HK-2 (cell line): Measurements from ENCODE around the gene SORCS2.

ENCODE experiments used
- DNase-seq: peaks from one replicate; pipeline ENCODE4 v3.0.0-alpha.2; 2018; ENCODE audit not compliant: unreplicated experiment

Gene SORCS2

DNA sequence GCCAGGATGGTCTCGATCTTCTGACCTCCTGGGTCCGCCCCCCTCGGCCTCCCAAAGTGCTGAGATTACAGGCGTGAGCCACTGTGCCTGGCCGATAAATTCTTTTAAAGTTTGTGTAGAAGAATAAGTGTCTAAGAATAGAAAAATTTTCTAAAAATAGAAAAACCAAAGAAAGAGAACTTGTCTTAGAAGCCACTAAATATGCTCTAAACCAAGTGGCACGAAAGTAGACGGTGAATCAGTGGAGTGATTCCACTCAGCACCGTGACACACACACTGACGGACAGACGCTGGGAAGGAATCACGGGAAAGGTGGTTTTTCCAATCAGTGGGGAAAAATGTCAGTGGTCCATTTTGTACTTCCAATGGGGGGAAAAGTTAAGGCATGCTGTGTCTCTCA is 315.0 kb downstream of the SORCS2 start:
- DNase-seq: no peak

DNA sequence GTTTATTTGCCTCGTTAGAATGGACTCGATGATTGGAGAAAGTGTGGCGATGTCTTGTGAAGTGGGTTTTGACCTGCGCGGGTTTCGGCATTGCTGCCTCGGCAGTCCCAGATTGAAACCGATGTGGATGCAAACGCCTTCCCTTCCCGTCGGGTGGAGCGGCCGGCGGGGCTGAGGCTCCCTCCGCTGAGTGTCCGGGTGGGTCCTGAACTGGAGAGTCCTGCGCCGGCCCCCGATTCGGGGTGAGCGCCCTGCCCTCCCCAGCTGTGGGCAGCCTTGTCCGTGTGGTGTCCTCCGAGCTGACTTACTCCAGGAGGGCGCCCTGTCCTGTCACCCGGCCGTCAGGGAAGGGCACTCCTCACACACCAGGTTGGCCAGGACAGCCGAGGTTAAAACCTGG is 317.7 kb downstream of the SORCS2 start:
- no peak for DNase-seq

DNA sequence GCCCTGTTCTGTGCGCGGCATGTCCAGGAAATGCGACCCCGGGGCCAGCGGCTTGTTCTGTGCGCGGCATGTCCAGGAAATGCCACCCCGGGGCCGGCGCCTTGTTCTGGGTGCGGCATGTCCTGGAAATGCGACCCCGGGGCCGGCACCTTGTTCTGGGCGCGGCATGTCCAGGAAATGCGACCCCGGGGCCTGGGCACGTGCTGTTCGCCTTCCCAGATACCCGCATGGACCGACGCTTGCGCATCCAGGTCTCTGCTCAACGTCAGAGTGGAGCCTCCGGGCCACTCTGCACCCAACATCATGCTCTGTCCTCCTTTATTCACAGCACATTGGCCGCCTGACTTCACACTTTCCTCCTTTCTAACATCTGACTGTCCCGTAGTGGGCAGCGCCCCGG is 318.2 kb downstream of the SORCS2 start:
- DNase-seq: no peak

DNA sequence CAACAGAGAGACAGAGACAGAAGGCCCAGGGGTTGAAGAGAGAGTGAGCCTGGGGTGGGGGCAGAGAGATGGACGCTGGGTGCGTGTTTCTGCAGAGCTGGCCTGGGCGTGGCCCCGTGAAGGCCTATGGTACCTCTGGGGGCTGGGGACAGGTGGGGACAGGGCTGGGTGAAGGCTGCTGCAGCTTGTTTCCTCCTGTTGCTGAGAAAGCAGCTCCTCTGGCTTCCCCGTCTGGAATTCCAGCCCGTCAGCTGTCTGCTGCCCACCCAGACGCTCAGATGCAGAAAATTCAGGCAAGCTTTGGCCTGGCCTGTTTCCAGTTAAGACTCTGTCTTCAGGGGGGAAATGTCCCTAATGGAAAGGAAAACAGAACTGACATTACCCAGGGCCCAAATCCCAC is 319.2 kb downstream of the SORCS2 start:
- DNase-seq: no peak

DNA sequence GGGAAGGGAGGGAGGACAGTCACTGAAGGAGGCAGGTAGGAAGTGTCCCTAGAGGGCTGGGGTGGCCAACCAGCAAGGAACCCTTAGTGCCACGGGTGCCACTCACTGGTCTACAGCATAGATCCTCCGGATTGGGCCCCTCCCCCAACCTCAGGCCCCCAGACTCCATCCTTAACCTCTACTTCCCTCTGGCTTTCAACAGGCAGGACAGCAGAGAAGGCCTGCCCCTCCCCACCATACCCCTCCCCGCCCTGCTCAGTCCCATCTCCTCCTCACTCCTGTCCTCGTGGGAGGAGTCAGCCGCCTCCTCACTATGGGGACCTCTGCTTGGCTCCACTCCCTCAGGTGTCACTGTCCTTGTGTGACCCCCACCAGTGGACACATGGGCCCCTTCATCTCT is 320.1 kb downstream of the SORCS2 start:
- no peak for DNase-seq

DNA sequence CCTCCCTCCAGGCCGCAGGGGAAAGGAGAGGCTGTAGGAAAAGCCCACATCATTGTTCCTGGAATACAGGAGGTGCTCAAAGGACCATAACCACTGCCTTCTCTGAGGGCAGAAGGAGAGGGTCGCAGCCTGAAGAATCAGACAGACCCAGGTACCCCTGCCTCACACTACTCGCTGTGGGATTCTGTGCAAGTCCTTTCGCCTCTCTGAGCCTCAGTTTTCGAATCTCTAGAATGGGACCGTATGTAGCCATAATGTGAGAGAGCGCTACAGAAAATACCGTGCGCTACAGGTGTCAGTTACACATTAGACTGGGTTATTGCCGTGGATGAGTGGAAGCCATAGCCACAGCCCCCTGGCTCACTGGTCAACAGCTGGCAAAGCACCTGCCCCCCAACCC is 320.6 kb downstream of the SORCS2 start:
- DNase-seq: no peak

DNA sequence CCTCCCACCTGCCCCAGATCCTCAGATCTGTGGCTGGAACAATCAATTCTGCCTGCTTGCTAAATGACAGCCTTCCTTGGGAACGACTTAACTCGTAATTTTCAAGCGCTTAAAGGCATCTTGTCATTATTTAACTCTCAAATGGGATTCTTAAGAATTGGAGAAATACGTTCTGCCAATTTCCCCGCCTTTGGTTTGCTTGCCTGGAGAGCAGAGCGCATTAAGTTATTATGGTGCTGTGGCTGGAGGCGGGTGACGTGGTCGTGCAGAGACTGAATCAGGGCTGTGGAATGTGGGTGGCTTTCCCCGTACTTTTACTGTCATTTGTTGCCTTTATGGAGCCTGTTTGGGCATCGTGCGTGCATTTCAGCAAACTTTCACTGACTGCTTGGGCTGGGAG is 321.3 kb downstream of the SORCS2 start:
- DNase-seq: peak; percentile 28

DNA sequence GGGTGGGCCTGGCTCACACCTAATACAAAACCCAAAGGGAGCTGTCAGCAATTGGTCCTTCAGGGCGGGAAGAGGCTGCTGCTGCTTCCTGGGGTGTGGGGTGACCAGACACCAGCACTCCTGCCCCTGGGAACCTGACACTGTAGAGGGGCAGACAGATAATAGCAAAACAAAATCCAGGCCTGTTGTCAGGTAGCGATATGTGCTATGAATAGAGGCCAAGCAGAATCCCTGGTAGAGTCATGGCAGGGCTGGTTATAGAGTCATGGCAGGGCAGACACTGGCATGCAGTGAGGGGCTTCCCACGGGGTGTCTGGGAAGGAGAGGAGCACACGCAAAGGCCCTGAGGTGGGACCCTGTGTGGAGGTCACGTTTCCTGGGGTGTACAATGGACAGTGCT is 321.9 kb downstream of the SORCS2 start:
- no peak for DNase-seq

DNA sequence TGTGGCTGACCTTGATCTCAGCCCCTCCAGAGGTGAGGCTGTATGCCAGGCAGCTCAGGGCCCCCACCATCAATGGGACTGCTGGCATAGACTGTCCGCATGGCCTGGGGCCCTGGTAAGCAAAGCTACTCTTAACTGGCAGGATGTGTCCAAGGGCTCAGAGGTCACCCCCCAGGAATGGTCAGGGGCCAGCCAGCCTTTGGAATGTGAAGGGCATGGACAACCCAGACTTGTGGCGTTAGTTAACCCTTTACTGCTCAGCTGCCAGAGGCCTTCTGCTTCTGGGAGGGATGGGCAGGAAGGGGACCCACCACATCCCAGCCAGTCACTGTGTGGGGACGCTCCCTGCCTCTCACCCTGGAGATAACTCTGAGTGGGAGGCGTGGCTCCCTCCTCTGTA is 322.5 kb downstream of the SORCS2 start:
- no peak for DNase-seq

DNA sequence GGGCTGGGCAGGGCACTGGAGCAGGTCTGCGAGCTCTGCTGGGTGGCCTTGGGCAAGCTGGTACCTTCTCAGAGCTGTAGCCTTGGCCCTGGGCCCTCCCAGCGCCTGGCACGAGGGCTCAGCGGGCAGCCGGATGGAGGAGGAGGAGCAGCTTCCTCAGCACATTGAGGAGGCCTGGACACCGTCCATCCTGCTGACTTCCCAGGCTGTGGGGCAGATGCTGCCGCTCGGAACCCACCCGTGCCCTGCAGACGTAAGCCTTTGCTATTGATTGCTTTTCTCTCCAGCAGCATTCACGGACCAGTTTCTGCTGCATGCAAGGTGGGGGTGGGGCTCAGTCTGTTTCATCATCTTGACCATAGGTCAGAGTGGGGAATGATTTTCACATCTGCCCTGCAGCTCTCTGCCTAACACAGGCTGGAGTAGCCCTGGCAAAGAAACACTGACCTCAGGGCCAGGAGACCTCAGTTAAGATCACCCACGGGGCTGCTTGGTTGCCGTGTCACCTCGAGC is 323.1 kb downstream of the SORCS2 start:
- no peak for DNase-seq

DNA sequence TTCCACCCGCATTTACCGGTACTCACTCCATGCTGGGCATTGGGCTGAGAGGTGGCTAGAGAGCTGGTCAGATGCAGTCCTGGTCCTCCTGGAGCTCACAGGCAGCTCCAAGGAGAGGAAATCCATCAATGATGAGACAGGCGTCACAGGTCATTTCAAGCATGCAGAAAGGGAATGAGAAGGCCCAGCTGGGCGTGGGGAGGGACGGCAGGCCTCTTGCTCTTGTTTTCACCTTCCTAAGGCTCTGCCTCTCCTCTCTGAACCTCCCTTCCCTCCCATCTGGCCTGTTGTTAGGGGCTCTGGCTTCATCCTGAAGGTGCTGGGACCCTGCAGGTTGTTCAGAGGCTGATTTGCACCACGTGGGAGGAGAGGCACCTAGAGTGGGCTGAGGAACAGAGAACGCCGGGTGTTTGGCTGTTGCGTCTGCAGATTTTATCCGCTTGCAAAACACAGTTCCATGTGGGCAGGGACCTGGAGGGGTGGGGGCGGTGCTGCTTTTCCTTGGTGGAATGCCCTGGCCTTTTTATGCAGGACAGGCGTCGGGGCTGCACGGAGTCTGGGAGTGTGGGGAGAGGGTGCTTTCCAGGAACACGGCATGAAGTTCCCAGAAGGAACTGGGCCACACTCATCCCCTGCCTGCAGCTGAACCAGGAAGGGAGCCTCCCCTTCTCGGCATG is 323.9 kb downstream of the SORCS2 start:
- DNase-seq: no peak

DNA sequence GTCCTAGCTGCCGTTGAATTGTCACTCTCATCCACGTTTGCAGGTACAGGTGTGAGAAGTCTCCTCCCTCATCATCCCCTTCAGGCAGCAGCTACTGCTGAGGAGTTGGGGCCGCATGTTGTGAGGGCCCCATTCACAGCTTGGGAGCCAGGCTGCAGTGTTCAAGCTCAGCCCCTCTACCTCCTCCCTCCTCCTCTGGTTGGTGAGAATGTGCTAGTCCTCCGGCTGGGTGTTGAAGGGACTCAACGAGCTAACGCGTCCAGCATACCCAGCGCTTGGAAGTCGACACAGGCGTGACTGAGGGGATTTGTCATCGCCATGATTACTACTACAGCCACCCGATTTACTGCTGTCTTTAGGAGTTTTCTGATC is 324.4 kb downstream of the SORCS2 start:
- no peak for DNase-seq

DNA sequence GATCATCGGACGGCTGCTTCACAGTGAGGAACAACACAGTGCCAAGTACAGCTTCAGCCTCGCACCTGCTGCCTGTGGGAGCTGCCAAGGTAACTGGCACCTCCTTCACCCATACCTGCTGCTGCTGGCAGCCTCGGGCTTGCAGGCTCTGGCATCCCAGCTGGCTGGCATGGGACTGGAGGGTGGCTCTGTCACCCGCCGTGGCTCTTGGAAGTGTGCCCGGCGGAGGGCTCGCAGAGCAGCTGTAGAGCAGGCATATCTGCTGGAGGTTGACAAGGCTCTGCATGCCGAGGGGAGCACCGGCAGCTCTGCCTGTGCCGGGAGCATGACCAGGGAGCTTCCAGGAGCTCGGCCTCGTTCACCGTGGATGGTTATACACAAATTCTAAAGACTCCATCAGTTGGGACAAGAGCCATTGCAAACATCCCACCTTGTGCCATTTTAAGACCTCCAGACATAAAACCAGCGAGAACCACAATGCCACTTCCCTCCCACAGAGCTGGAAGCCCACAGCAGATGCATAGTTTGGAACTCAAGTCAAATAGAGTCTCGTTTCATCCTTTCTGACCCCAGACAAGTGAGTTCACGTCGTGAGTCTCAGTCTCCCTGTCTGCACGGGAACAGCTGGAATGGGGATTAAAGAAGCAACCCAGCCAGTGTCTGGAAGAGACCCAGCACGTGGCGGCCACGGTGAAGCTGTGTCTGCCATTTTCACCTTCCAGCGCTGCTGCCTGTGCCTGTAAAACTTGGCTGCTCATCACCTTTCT is 326.7 kb downstream of the SORCS2 start:
- DNase-seq: no peak

DNA sequence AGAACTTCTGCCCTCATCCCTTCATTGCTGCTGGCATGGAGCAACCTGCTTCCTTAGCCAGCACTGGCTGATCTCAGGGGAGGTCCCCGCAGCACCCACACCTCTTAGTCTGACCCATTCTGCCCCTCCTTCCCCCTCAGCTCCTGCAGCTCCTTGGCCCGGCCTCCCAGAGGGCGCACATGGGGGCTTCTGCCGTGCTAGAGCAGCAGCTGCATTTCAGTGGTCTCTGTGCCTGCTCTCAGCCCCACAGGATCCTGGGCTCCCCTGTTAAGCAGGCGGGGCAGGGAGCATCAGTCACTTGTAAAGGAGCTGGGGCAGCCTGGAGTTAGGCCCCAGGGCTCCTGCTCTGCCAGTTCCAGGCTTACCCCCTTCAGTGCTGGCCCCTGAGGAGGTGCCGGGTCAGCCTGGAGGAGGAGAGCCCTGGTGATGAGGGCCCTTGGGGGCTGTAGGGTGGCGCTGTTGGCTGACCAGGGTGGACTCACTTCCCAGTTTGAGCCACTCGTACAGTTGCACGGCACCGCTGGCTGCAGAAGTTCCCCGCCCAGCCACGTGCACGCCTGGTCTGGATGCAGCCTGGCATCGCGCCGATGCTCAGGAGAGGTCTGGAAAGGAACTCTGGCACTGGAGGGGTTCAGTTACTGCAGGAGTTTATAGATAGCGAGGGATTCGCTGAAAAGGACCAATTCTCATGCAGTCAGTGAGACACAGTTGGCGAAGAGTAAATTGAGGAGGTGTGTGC is 327.5 kb downstream of the SORCS2 start:
- DNase-seq: no peak

DNA sequence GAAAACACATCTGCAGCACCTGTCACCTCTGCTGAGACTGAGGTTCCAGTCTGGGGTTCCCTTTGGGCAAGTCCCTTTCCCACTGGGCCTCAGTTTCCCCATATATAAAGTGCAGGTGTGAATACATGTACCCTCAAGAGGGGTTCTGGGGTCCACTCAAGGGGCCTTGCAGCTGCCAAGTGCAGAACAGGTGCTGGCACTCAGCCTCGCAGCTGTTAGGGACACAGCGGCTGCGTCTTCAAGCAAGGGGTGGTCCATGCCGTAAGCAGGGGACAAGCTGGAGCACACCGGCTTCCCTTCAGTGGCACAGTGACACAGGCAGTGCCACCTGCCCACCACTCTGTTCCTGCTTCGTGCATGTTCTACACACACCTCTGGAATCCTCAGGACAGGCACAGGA is 329.3 kb downstream of the SORCS2 start:
- DNase-seq: no peak

DNA sequence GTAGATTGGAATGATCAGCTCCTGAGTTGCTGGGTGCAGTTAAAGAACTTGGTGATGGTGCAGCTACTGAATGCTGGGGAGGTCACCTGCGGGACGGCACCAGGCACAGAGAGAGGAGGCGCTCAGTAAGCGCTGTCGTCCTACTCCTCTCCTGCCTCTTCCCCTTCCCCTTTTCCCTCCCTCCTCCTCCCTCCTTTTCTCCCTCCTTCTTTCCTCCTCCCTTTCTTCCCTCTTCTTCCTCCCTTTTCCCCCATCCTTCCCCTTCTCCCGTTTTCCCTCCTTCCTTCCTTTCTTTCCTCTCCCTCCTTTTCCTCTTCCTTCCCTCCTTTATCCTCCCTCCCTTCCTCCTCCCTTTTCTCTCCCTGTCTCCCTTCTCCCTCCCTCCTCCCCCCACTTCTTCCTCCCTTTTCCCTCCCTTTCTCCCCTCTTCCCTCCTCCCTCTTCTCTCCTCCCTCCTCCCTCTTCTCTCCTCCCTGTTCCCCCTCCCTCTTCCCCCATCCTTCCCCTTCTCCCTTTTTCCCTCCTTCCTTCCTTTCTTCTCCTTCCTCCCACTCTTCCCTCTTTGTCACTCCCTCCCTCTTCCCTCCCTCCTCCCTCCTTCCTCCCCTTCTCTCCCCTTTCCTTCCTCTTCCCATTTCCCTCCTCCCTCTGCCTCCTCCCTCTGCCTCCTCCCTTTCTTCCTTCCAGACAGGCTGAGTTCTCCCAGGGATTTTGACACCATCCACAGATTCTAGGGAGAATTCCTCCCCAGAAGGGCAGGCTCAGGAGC is 330.3 kb downstream of the SORCS2 start:
- DNase-seq: no peak

DNA sequence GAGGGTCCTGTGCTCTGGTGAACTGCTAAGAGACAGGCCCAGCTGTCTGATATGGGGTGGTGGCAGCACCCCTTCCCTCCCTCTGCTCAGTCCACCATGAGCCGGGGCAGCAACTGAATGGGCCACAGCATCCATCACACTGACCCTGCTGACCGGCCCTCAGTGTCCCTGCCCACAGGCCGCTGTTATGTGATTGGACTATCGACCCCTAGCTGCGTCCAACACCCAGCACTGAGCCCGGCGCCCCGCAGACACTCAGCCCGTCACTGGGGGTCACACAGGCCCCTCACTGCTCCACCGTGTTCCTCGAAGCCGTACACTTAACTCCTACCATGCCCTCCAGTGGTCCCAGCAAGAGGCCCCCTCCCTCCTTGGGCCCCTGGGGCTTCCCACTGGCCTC is 331.2 kb downstream of the SORCS2 start:
- DNase-seq: no peak

DNA sequence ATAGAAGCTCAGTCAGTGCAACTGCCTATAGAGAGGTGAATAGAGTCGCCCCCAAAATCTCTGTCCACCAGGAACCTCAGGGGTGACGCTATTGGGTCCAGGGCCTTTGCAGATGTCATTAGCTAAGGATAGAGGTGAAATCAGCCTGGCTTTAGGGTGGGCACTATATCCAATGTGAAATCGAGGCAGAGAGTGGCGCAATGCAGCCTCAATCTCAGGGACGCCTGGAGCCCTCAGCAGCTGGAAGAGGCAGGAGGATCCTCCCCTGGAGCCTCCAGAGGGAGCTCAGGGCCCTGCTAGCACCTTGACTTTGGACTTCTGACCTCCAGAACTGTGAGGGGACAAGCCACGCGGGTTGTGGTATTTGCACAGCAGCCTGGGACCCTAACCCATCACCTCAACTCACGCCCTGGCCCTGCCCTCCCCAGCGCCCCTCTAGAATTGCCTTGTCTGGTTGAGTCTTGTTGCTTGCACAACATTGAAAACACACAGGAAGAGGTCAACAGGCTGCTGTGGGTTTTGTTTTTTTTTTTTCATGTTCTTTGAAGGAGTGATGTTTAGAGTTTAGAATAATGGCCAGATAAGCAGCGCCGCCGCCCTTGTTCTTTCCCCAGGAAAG is 331.8 kb downstream of the SORCS2 start:
- DNase-seq: no peak

DNA sequence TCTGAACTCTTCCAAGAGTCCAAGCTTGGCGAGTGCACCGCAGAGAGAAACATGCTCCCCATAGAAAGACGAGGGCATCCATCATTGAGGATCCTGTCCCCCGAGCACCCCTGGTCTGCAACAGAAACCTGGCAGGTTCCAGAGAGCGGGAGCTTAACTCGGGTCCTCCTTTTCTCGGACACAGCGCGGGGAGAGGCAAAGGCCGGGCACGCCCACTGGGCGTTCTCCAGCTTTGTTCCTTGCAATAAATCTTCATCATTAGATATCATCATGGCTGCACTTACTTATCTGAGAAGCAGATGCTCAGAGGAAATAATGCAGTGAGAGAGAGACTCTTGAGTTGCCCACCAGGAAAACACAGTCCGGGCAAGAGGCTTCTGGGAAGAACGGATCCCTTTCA is 332.5 kb downstream of the SORCS2 start:
- DNase-seq: no peak

DNA sequence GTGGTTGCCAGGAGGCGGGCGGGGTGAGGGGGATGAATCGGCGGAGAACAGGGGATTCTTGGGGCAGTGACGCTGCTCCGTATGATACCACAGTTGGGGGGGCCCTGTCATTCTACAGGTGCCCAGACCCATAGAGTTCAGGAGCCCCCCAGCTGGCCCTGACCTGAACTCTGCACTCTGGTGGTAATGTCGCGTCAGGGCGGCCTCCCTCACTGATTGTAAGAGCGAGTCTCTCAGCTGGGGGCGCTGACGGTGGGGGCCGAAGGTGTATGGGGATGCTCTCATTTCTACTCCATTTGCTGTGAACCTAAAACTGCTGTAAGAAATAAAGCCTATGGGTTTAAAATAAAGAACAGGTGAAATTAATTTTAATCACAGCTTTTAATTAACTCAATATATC is 334.2 kb downstream of the SORCS2 start:
- no peak for DNase-seq

DNA sequence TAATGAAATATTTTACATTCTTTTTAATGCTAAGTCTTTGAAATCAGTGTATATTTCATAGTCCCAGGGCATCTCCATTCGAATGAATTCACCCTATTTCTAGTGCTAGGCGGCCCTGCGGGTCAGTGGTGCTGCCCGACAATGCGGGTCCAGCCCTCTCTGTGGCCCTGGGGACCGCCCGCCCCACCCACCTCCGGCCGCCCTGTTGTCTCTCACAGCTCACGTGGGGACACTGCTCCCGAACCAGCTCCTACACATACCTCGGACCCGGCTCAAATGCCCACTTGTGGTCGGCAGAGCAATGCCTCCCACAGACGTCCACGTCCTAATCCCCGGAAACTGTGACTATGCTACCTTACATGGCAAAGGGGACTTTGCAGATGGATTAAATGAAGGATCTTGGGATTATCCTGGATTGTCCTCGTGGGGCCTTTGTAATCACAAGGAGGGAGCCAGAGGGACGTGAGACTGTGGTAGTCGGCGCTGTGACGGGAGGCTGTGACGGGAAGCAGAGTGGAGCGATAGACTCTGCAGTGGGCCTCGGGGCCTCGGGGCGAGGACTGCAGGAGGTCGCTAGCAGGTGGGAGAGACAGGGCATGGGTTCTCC is 334.7 kb downstream of the SORCS2 start:
- DNase-seq: no peak
